Measurements from ENCODE around the gene ACP2. TPM values are rescaled to one million over a fixed set of nuclear protein-coding genes. Genes with fewer than 3 reads are reported as not detected.

Gene ACP2
- total and polyA plus RNA-seq, 10 of the 15 experiments (the other 5 are each of a cell fraction or from before 2014, with no cell fraction given) = 0.98 to 11.7 (median 7.4) TPM

DNA sequence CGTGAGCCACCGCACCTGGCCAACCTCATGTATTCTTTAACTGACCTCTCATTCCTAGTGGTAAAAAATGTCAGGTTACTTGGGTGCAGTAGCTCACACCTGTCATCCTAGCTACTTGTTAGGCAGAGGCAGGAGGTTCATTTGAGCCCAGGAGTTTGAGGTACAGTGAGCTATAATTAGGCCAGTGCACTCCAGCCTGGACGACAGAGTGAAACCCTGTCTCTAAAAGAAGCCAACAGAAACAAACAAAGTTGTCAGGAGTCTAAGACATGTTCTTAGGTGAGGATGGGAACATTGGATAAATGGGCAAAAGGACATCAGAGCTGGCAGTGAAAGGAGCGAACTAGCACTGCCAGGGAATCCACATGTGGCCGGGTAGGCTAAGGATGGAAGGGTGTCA is 39.5 kb upstream of the ACP2 start:
- CTCF ChIA-PET = no interaction called here
- no peaks in the 10 kb centered on the region for H3K27me3 ChIP-seq (replicated peaks in 1 of 2; ENCODE audit: control insufficient read depth in 2 of 2, insufficient read depth in 2 of 2, low read length in 1 of 2)
- intact Hi-C loops (cut with micrococcal nuclease; ENCODE audit: unreplicated experiment) = no loop called here

More for the DNA sequence above, 39.5 kb upstream of the ACP2 start:
- FAIRE-seq (no peak), ATAC-seq (no peak), DNase-seq (ENCODE audit: low read depth, low spot score) (no peak)
- no peak overlapping the region for H3K9ac ChIP-seq (ENCODE audit: control insufficient read depth, insufficient read depth, low read length)
- POLR2A ChIA-PET = interaction anchor here (0.6 kb wide), 1 partner anchor 36 kb away, joined by 3 read pairs; no protein-coding TSS in a partner anchor
- in situ Hi-C loops (cut with MboI) = no loop called here
- BruUV-seq (replicated peaks) = no TSS peak
- H3K4me1 ChIP-seq (ENCODE audit: control insufficient read depth, insufficient read depth, low read length) = no peaks in the 10 kb centered on the region
- SMC1A ChIA-PET (ENCODE audit: uncharacterized antibody, unreplicated experiment) = no interaction called here
- no peak overlapping the region for H3K27ac ChIP-seq (ENCODE audit: control insufficient read depth, insufficient read depth)
- no peaks in the 10 kb centered on the region for H3K79me2 ChIP-seq (ENCODE audit: control insufficient read depth, insufficient read depth, low read length)
- TF ChIP-seq LARP7 (IDR thresholded peaks at IDR 0.05) (no peak), HDGF (IDR thresholded peaks at IDR 0.05) (no peak), ASH2L (IDR thresholded peaks at IDR 0.05; ENCODE audit: borderline replicate concordance, low read depth) (no peak), WRNIP1 (IDR thresholded peaks at IDR 0.05; ENCODE audit: borderline replicate concordance, low read depth, low read length) (no peak), MXI1 (IDR thresholded peaks at IDR 0.05; ENCODE audit: low read depth, low read length) (no peak), PML (IDR thresholded peaks at IDR 0.05; ENCODE audit: low read length) (no peak), ZBTB33 (IDR thresholded peaks at IDR 0.05) (no peak), KAT2A (conservative IDR thresholded peaks at IDR 0.05; ENCODE audit: control insufficient read depth, low read depth, low read length) (no peak)
- TF ChIP-seq, protein P1, sequence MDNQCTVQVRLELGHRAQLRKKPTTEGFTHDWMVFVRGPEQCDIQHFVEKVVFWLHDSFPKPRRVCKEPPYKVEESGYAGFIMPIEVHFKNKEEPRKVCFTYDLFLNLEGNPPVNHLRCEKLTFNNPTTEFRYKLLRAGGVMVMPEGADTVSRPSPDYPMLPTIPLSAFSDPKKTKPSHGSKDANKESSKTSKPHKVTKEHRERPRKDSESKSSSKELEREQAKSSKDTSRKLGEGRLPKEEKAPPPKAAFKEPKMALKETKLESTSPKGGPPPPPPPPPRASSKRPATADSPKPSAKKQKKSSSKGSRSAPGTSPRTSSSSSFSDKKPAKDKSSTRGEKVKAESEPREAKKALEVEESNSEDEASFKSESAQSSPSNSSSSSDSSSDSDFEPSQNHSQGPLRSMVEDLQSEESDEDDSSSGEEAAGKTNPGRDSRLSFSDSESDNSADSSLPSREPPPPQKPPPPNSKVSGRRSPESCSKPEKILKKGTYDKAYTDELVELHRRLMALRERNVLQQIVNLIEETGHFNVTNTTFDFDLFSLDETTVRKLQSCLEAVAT (IDR thresholded peaks at IDR 0.05) = no peak
- TF ChIP-seq, protein P2, sequence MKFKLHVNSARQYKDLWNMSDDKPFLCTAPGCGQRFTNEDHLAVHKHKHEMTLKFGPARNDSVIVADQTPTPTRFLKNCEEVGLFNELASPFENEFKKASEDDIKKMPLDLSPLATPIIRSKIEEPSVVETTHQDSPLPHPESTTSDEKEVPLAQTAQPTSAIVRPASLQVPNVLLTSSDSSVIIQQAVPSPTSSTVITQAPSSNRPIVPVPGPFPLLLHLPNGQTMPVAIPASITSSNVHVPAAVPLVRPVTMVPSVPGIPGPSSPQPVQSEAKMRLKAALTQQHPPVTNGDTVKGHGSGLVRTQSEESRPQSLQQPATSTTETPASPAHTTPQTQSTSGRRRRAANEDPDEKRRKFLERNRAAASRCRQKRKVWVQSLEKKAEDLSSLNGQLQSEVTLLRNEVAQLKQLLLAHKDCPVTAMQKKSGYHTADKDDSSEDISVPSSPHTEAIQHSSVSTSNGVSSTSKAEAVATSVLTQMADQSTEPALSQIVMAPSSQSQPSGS (IDR thresholded peaks at IDR 0.05; ENCODE audit: low read length) = no peak
- no peak overlapping the region for H3K4me3 ChIP-seq
- H3K9me3 ChIP-seq (replicated peaks; ENCODE audit: control insufficient read depth, insufficient read depth, low read length) = no peaks in the 10 kb centered on the region
- no peaks in the 10 kb centered on the region for H4K20me1 ChIP-seq (ENCODE audit: control insufficient read depth, insufficient read depth)
- H3K36me3 ChIP-seq (ENCODE audit: control insufficient read depth in 2 of 2, insufficient read depth in 2 of 2, low read length in 1 of 2) = peaks cover 41 to 42% of the 10 kb centered on the region in 2 experiments
- no peak overlapping the region for H3K4me2 ChIP-seq (ENCODE audit: control insufficient read depth, insufficient read depth)
- no peak overlapping the region for H2AFZ ChIP-seq (ENCODE audit: control insufficient read depth, low read depth, low read length)
- RAD21 ChIA-PET (ENCODE audit: unreplicated experiment) = no interaction called here
- WGBS (ENCODE audit: insufficient coverage, insufficient replicate concordance, low lambda C conversion rate, missing lambda C conversion rate) = 88% methylated on average over 5 of the region's 5 CpGs

Data from GM12878 (cell line).